ENCODE data around the gene B4GALT1. TPM values are rescaled to one million over a fixed set of nuclear protein-coding genes. Genes with fewer than 3 reads are reported as not detected.

Gene B4GALT1
- total and polyA plus RNA-seq, 2 of the 8 experiments (the other 6 are each of a cell fraction or from before 2014, with no cell fraction given) = 12.8 to 18.2 TPM

GRCh38 chr9:33131790-33132772 lies 35.1 kb downstream of the B4GALT1 start:
- H2BK15ac ChIP-seq (ENCODE audit: low read length) = no peak overlapping the region
- H3K36me3 ChIP-seq (ENCODE audit: control insufficient read depth in 2 of 4, insufficient read depth in 4 of 4, low read length in 3 of 4) = no peaks in the 10 kb centered on the region
- H3K56ac ChIP-seq (replicated peaks; ENCODE audit: insufficient read length, low read depth, low read length) = no peak overlapping the region
- no peak overlapping the region for H3K23ac ChIP-seq (ENCODE audit: insufficient read length)
- FAIRE-seq (no peak), DNase-seq (ENCODE audit: low read depth in 1 of 2, low spot score in 2 of 2) (no peak)
- no peak overlapping the region for H4K8ac ChIP-seq (ENCODE audit: extremely low read depth, insufficient read depth, low read length)
- no peak overlapping the region for H2BK5ac ChIP-seq (ENCODE audit: low read depth, low read length)
- ChIA-PET POLR2A (ENCODE audit: partially characterized antibody) (no interaction called here), CTCF (ENCODE audit: partially characterized antibody) (interaction anchor here (0.7 kb wide), 1 partner anchor 107 kb away, joined by 6 read pairs; the partner anchor contains the start of gene DNAJA1)
- no peak overlapping the region for H3K14ac ChIP-seq (ENCODE audit: insufficient read length)
- H3K27me3 ChIP-seq (replicated peaks in 1 of 4; ENCODE audit: control insufficient read depth in 3 of 4, extremely low read depth in 1 of 4, insufficient read depth in 3 of 4, low read length in 3 of 4) = no peaks in the 10 kb centered on the region
- H3K4me1 ChIP-seq (replicated peaks in 1 of 4; ENCODE audit: control insufficient read depth in 3 of 4, insufficient read depth in 4 of 4, low read length in 3 of 4) = no peaks in the 10 kb centered on the region
- H2BK12ac ChIP-seq (ENCODE audit: low read depth, low read length) = no peak overlapping the region
- no peak overlapping the region for H3K18ac ChIP-seq (ENCODE audit: extremely low read depth, low read length)
- H3K4ac ChIP-seq (replicated peaks; ENCODE audit: insufficient read length, low read depth, low read length) = no peak overlapping the region
- no peak overlapping the region for H3K4me2 ChIP-seq (ENCODE audit: insufficient read depth in 1 of 2, low read depth in 2 of 2, low read length in 2 of 2)
- no peak overlapping the region for H4K5ac ChIP-seq (ENCODE audit: insufficient read length, low read depth, low read length)
- H4K91ac ChIP-seq (replicated peaks; ENCODE audit: insufficient read length, low read length) = no peak overlapping the region
- no peak overlapping the region for H3K9ac ChIP-seq (replicated peaks in 1 of 4; ENCODE audit: extremely low read depth in 1 of 4, low read depth in 3 of 4, low read length in 3 of 4)
- H4K20me1 ChIP-seq (replicated peaks in 1 of 2; ENCODE audit: control insufficient read depth in 1 of 2, insufficient read depth in 2 of 2, low read length in 2 of 2) = peaks cover 0 to 3% of the 10 kb centered on the region in 2 experiments
- no peak overlapping the region for H2AK5ac ChIP-seq (ENCODE audit: low read depth, low read length)
- no peak overlapping the region for H2BK120ac ChIP-seq (replicated peaks; ENCODE audit: low read depth, low read length)
- H3K27ac ChIP-seq (ENCODE audit: low read depth, low read length) = no peak overlapping the region
- no peaks in the 10 kb centered on the region for H3K79me2 ChIP-seq (ENCODE audit: control insufficient read depth in 1 of 2, insufficient read depth in 2 of 2, low read length in 2 of 2)
- H2BK20ac ChIP-seq (ENCODE audit: low read length) = no peak overlapping the region
- peaks cover 2% of the 10 kb centered on the region; the same call in 1 of the 2 replicates for H3K79me1 ChIP-seq (ENCODE audit: low read depth, low read length)
- 84% methylated on average over 10 of the region's 10 CpGs; no CpG with 5 or more reads in 1 of the 2 experiments for WGBS, 2 experiments (ENCODE audit: extremely low coverage in 1 of 2, insufficient coverage in 1 of 2, insufficient read length in 1 of 2, insufficient replicate concordance in 2 of 2, low coverage in 1 of 2, low lambda C conversion rate in 2 of 2, missing lambda C conversion rate in 1 of 2)
- no peak overlapping the region for H2AFZ ChIP-seq (ENCODE audit: low read length)
- no peaks in the 10 kb centered on the region; a peak in 1 of 4 replicates for H3K9me3 ChIP-seq (ENCODE audit: insufficient read depth in 2 of 2, low read depth in 1 of 2, low read length in 1 of 2)
- H3K4me3 ChIP-seq (ENCODE audit: extremely low read depth in 1 of 4, insufficient read depth in 2 of 4, low read depth in 3 of 4, low read length in 4 of 4) = no peak overlapping the region
- no peaks in the 10 kb centered on the region for H3K23me2 ChIP-seq (ENCODE audit: low read depth, low read length)
- TF ChIP-seq CREB1 (IDR thresholded peaks at IDR 0.05) (no peak), SIX5 (IDR thresholded peaks at IDR 0.05; ENCODE audit: low read depth, low read length) (no peak), SP4 (IDR thresholded peaks at IDR 0.05; ENCODE audit: low read length) (no peak), ZNF274 (IDR thresholded peaks at IDR 0.05; ENCODE audit: borderline replicate concordance, extremely low read depth, low read length) (no peak), NRF1 (IDR thresholded peaks at IDR 0.05; ENCODE audit: low read depth, low read length) (no peak), RBBP5 (IDR thresholded peaks at IDR 0.05; ENCODE audit: borderline replicate concordance, low read depth, low read length) (no peak), BACH1 (IDR thresholded peaks at IDR 0.05; ENCODE audit: low read length) (no peak), CTCF (IDR thresholded peaks at IDR 0.05; ENCODE audit: control extremely low read depth in 1 of 3, insufficient read depth in 1 of 3, low read depth in 1 of 3, low read length in 3 of 3) (no peak), USF2 (IDR thresholded peaks at IDR 0.05; ENCODE audit: low read length) (no peak)
